ENCODE results near the gene SMARCC2. TPM values are rescaled to one million over a fixed set of nuclear protein-coding genes. Genes with fewer than 3 reads are reported as not detected.

Gene SMARCC2
- total and polyA plus RNA-seq, 2 of the 13 experiments (the other 11 are each of a cell fraction or from before 2014, with no cell fraction given), result 21.3 to 24.1 TPM

- TF ChIP-seq ZNF547 (CRISPR knock-in tag; IDR thresholded peaks at IDR 0.05) (no peak), TRIM22 (IDR thresholded peaks at IDR 0.05) (no peak), BHLHE40 (IDR thresholded peaks at IDR 0.05; ENCODE audit: low read length) (no peak), EEA1 (CRISPR knock-in tag; IDR thresholded peaks at IDR 0.05; ENCODE audit: borderline replicate concordance) (0 out of 2 replicates have a peak, but pooled peaks have one; percentile 12), ZSCAN9 (CRISPR knock-in tag; IDR thresholded peaks at IDR 0.05; ENCODE audit: borderline replicate concordance) (peak; percentile 82; the same call in 1 of the 2 replicates), HNF1A (IDR thresholded peaks at IDR 0.05; ENCODE audit: low read depth) (no peak), HNF1A (CRISPR knock-in tag; IDR thresholded peaks at IDR 0.05; ENCODE audit: borderline replicate concordance) (peak; percentile 30; the same call in 1 of the 2 replicates), TFE3 (CRISPR knock-in tag; IDR thresholded peaks at IDR 0.05) (0 out of 2 replicates have a peak, but pooled peaks have one; percentile 41), FOXK1 (CRISPR knock-in tag; IDR thresholded peaks at IDR 0.05; ENCODE audit: borderline replicate concordance, low read depth) (peak; percentile 42; the same call in 1 of the 2 replicates), HDAC2 (CRISPR knock-in tag; IDR thresholded peaks at IDR 0.05) (peak; percentile 74; the same call in 1 of the 2 replicates), ZNF792 (CRISPR knock-in tag; IDR thresholded peaks at IDR 0.05) (no peak), SOX5 (CRISPR knock-in tag; IDR thresholded peaks at IDR 0.05; ENCODE audit: borderline replicate concordance) (peak; percentile 33; the same call in 1 of the 2 replicates), THAP9 (CRISPR knock-in tag; IDR thresholded peaks at IDR 0.05; ENCODE audit: borderline replicate concordance) (peak; percentile 80; the same call in 1 of the 2 replicates), THAP7 (CRISPR knock-in tag; IDR thresholded peaks at IDR 0.05) (no peak), THAP8 (CRISPR knock-in tag; IDR thresholded peaks at IDR 0.05; ENCODE audit: borderline replicate concordance) (no peak; the same call in 1 of the 2 replicates), HDAC1 (CRISPR knock-in tag; IDR thresholded peaks at IDR 0.05) (no peak; the same call in 1 of the 2 replicates)
These were observed 823 bp upstream of the SMARCC2 start (continued) for GRCh38 chr12:56189918-56190694.
